ENCODE data around the gene PRSS27. TPM values are rescaled to one million over a fixed set of nuclear protein-coding genes. Genes with fewer than 3 reads are reported as not detected.

Gene PRSS27
- total and polyA plus RNA-seq, 2 of the 8 experiments (the other 6 are each of a cell fraction or from before 2014, with no cell fraction given): 1.3 to 7.5 TPM

- no peak for TF ChIP-seq CHD7 (IDR thresholded peaks at IDR 0.05; ENCODE audit: insufficient replicate concordance, low read length)
- TF ChIP-seq ASH2L (IDR thresholded peaks at IDR 0.05; ENCODE audit: low read length): no peak
- TF ChIP-seq CBX5 (IDR thresholded peaks at IDR 0.05; ENCODE audit: low read depth, low read length): no peak
- no peak for TF ChIP-seq CBX8 (IDR thresholded peaks at IDR 0.05; ENCODE audit: borderline replicate concordance, low read depth, low read length)
- no peak for TF ChIP-seq SIRT6 (IDR thresholded peaks at IDR 0.05; ENCODE audit: low read length)
- TF ChIP-seq FOSL1 (IDR thresholded peaks at IDR 0.05; ENCODE audit: insufficient read depth, low read depth, low read length): no peak
- TF ChIP-seq RXRA (IDR thresholded peaks at IDR 0.05; ENCODE audit: insufficient read depth, low read depth, low read length): no peak
- TF ChIP-seq GABPA (IDR thresholded peaks at IDR 0.05; ENCODE audit: borderline replicate concordance, insufficient read depth, low read length): no peak
- TF ChIP-seq POLR2A (IDR thresholded peaks at IDR 0.05; ENCODE audit: control extremely low read depth in 1 of 2, low read depth in 2 of 2, low read length in 2 of 2): no peak
- TF ChIP-seq HDAC2 (IDR thresholded peaks at IDR 0.05; ENCODE audit: borderline replicate concordance in 1 of 2, low read depth in 2 of 2, low read length in 2 of 2): no peak
- no peak for TF ChIP-seq SP1 (IDR thresholded peaks at IDR 0.05; ENCODE audit: low read depth, low read length)
Measured at GRCh38 chr16:2719328-2720063, 528 bp downstream of the PRSS27 start (continued).
